HepG2 (cell line): ENCODE results near the gene DUSP9. TPM values are rescaled to one million over a fixed set of nuclear protein-coding genes. Genes with fewer than 3 reads are reported as not detected.

Experiments
- ATAC-seq: fragments of 200-7000 bp; cut with Tn5 transposase; 3 replicates; pipeline ENCODE4 v1.9.1; 2020; ENCODE audit warnings: mild to moderate bottlenecking, moderate library complexity
- BruUV-seq: library from RNA; stranded (reverse); fragments of 400-500 nt; replicated peaks from 2 replicates; lab custom pipeline; 2021; lab: Mats Ljungman, UMichigan
- CTCF ChIA-PET: fragments of 300-600 bp; formaldehyde crosslinking; extraction: SDS; loops from one replicate; lab custom pipeline; 2021; ENCODE audit warnings: low total read pairs, inconsistent platforms, low intra/inter-chr PET ratio; lab: Yijun Ruan, JAX
- POLR2A ChIA-PET: fragments of 350-600 bp; sonication (Branson Sonifier 250); formaldehyde crosslinking; loops from one replicate; lab custom pipeline; 2020; ENCODE audit warnings: antibody characterized with exemption, inconsistent platforms; lab: Yijun Ruan, JAX
- DNase-seq: peaks from one replicate; pipeline ENCODE4 v3.0.0-alpha.2; 2015; ENCODE audit warnings: low spot score
- FAIRE-seq: peaks from 3 replicates; lab custom pipeline; 2011; peaks lifted over from hg19 to GRCh38; lab: Jason Lieb, UNC
- H2AFZ ChIP-seq: one replicate; pipeline ENCODE4 v1.6.1; 2011; ENCODE audit warnings: low read length, inconsistent platforms
- H3K27ac ChIP-seq: fragments of 300-600 bp; 3 replicates; pipeline ENCODE4 v1.8.0; 2011; ENCODE audit warnings: mixed run types, mild to moderate bottlenecking, mixed read lengths, low read length, inconsistent platforms; ENCODE audit not compliant: insufficient read depth; ENCODE audit errors: extremely low read length
- H3K27me3 ChIP-seq, 2 experiments: fragments of 200-600 bp in 1 of 2; 2 replicates in 1 of 2; 3 replicates in 1 of 2; pipeline versions ENCODE4 v1.6.0 to v1.8.0; 2011; ENCODE audit warnings: low read length in 2 of 2, mild to moderate bottlenecking in 2 of 2, moderate library complexity in 2 of 2, inconsistent platforms in 1 of 2; ENCODE audit not compliant: insufficient read depth in 2 of 2, control insufficient read depth in 1 of 2
- H3K36me3 ChIP-seq, 2 experiments: fragments of 200-600 bp in 1 of 2; replicated peaks in 1 of 2; 2 replicates in 1 of 2; 3 replicates in 1 of 2; pipeline versions ENCODE4 v1.5.1 to v1.8.0; 2011; ENCODE audit warnings: low read length in 2 of 2, inconsistent platforms in 1 of 2; ENCODE audit not compliant: insufficient read depth in 2 of 2, control insufficient read depth in 1 of 2
- H3K4me1 ChIP-seq: 2 replicates; pipeline ENCODE4 v1.5.1; 2012; ENCODE audit warnings: low read length, inconsistent platforms; ENCODE audit not compliant: insufficient read depth
- H3K4me2 ChIP-seq: 2 replicates; pipeline ENCODE4 v1.6.0; 2011; ENCODE audit warnings: low read depth, low read length, inconsistent platforms
- H3K4me3 ChIP-seq, 3 experiments: fragments of 200-600 bp in 1 of 3; sonication (generic), shearing (Covaris generic) in 1 of 3; replicated peaks in 1 of 3; 2 replicates each; pipeline ENCODE4 v1.5.1; 2011 to 2016; ENCODE audit warnings: low read length in 3 of 3, inconsistent platforms in 2 of 3, low read depth in 2 of 3, mild to moderate bottlenecking in 2 of 3, control low read depth in 1 of 3, mixed read lengths in 1 of 3; ENCODE audit not compliant: insufficient read depth in 1 of 3
- H3K79me2 ChIP-seq: one replicate; pipeline ENCODE4 v1.6.1; 2011; ENCODE audit warnings: low read length, inconsistent platforms; ENCODE audit not compliant: insufficient read depth
- H3K9ac ChIP-seq: 2 replicates; pipeline ENCODE4 v1.6.0; 2011; ENCODE audit warnings: mild to moderate bottlenecking, low read depth, low read length, inconsistent platforms; ENCODE audit not compliant: insufficient read depth
- H3K9me3 ChIP-seq: 2 replicates; pipeline ENCODE4 v1.5.1; 2012; ENCODE audit warnings: mild to moderate bottlenecking, low read length
- H4K20me1 ChIP-seq: 2 replicates; pipeline ENCODE4 v1.6.0; 2011; ENCODE audit warnings: inconsistent platforms, mild to moderate bottlenecking, low read length, moderate library complexity; ENCODE audit not compliant: insufficient read depth
- BHLHE40 ChIP-seq: IDR thresholded peaks from 2 replicates; pipeline ENCODE4 v1.6.1; 2011; ENCODE audit warnings: low read length, improper control_type of control experiment
- CBX2 ChIP-seq, 2 experiments: fragments of 200-600 bp in 1 of 2; sonication (generic); formaldehyde crosslinking in 1 of 2; IDR thresholded peaks; 2 replicates each; pipeline versions ENCODE4 v1.7.0 to v1.8.1; 2018 to 2022; ENCODE audit warnings: low read depth in 2 of 2, low read length in 1 of 2, mild to moderate bottlenecking in 1 of 2, missing genetic modification reagents in 1 of 2
- FOXK1 ChIP-seq: sonication (generic); formaldehyde crosslinking; IDR thresholded peaks from 2 replicates; pipeline ENCODE4 v1.4.0; 2020; ENCODE audit warnings: low read depth, missing genetic modification reagents, borderline replicate concordance
- HNRNPH1 ChIP-seq: fragments of 200-400 bp; formaldehyde crosslinking; optimal IDR thresholded peaks from 2 replicates; pipeline ENCODE3; 2017; ENCODE audit warnings: mild to moderate bottlenecking, low read depth, low read length
- PAF1 ChIP-seq: IDR thresholded peaks from 2 replicates; pipeline ENCODE4 v1.6.1; 2016; ENCODE audit warnings: missing genetic modification reagents, missing compliant biosample characterization
- ZBTB42 ChIP-seq: sonication (generic); formaldehyde crosslinking; IDR thresholded peaks from 2 replicates; pipeline ENCODE4 v1.5.0; 2020; ENCODE audit warnings: mild to moderate bottlenecking, missing genetic modification reagents
- ZNF510 ChIP-seq: sonication (generic); formaldehyde crosslinking; IDR thresholded peaks from 2 replicates; pipeline ENCODE4 v1.4.0; 2020; ENCODE audit warnings: low read depth, mild to moderate bottlenecking, missing genetic modification reagents
- WGBS: methylation state at CpG from one replicate; pipeline ENCODE4 v1.1.6; 2017; ENCODE audit warnings: low lambda C conversion rate; 5-methylcytosine and 5-hydroxymethylcytosine counted together
- in situ Hi-C: cut with HindIII; loops from 2 replicates; pipeline ENCODE4 v1.10.0; 2017; ENCODE audit warnings: low pct_unique_long_range_greater_than_20kb; ENCODE audit not compliant: extremely low pct_ligation_motif_present
- intact Hi-C: fragments of 100-400 bp; cut with micrococcal nuclease; formaldehyde crosslinking; loops from one replicate; pipeline ENCODE4 v1.10.0; 2022; ENCODE audit not compliant: unreplicated experiment
- polyA plus RNA-seq, 8 experiments: library from polyadenylated mRNA; depleted of rRNA in 3 of 8; stranded (reverse) in 7 of 8; unstranded in 1 of 8; fragments of >200 nt; fragmentation: Illumina TruSeq in 4 of 8; extraction: Trizol in 4 of 8; gene quantifications; 2 replicates each; pipeline versions ENCODE4 v1.2.1 to v1.2.3, GENCODE V29; 2011 to 2016; ENCODE audit warnings: low read depth in 4 of 8, missing spikeins in 1 of 8, mixed read lengths in 1 of 8; ENCODE audit not compliant: insufficient read depth in 1 of 8
- total RNA-seq, 5 experiments: library from RNA; depleted of rRNA; stranded (reverse); fragments of >200 nt; fragmentation: Illumina TruSeq; extraction: Trizol; gene quantifications; 2 replicates each; pipeline ENCODE4 v1.2.3, GENCODE V29; 2016; ENCODE audit warnings: low read depth in 1 of 5
- TF ChIP-seq, protein P1 (sequence below): sonication (generic); formaldehyde crosslinking; IDR thresholded peaks from 2 replicates; pipeline ENCODE4 v1.5.1; 2020; ENCODE audit warnings: mild to moderate bottlenecking, missing genetic modification reagents, moderate library complexity
- TF ChIP-seq, protein P2 (sequence below): sonication (generic); formaldehyde crosslinking; IDR thresholded peaks from 2 replicates; pipeline ENCODE4 v1.5.0; 2020; ENCODE audit warnings: mild to moderate bottlenecking, missing genetic modification reagents, moderate library complexity
- TF ChIP-seq, protein P3 (sequence below): sonication (generic); formaldehyde crosslinking; IDR thresholded peaks from 2 replicates; pipeline ENCODE4 v1.4.0; 2020; ENCODE audit warnings: missing genetic modification reagents

Gene DUSP9
- total and polyA plus RNA-seq, 2 of the 13 experiments (the other 11 are each of a cell fraction or from before 2014, with no cell fraction given) = 235 to 435 TPM

DNA sequence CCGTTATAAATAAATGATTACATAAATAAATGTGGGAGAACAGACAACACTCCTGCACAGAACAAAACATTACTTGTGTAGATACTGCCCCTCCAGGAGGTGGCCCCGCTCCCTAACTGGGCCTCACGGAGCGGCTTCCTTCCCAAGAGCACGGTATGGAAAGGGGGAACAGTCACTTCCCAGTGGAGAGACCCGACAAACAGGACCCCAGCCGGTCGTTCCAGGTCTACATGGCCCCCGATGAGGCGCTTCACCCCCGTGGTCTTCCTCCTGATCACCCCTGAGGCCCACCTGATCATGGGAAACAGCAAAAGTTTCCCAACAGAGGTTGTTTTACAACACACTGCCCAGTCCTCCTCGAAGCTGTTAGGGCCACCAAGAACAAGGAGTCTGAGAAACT, 34.2 kb downstream of the DUSP9 start:
- ATAC-seq (no peak), FAIRE-seq (no peak), DNase-seq (no peak)
- peak overlapping the region; percentile 27; the same call in 1 of the 2 replicates for H3K4me2 ChIP-seq
- H3K36me3 ChIP-seq = no peaks in the 10 kb centered on the region
- no peaks in the 10 kb centered on the region for H3K9me3 ChIP-seq
- WGBS = 56% methylated on average over 4 of the region's 12 CpGs
- in situ Hi-C loops = no loop called here
- H3K4me1 ChIP-seq = peaks cover 46% of the 10 kb centered on the region
- intact Hi-C loops = no loop called here
- ChIA-PET POLR2A (no interaction called here), CTCF (no interaction called here)
- no peak overlapping the region for H3K27ac ChIP-seq
- no TSS peak for BruUV-seq
- H3K9ac ChIP-seq = no peak overlapping the region
- no peak overlapping the region for H3K4me3 ChIP-seq
- no peaks in the 10 kb centered on the region for H3K27me3 ChIP-seq
- H4K20me1 ChIP-seq = no peaks in the 10 kb centered on the region
- peaks cover 6% of the 10 kb centered on the region for H3K79me2 ChIP-seq
- TF ChIP-seq ZNF510 = no peak
- no peak for TF ChIP-seq BHLHE40
- TF ChIP-seq FOXK1 = no peak
- TF ChIP-seq, protein P1, sequence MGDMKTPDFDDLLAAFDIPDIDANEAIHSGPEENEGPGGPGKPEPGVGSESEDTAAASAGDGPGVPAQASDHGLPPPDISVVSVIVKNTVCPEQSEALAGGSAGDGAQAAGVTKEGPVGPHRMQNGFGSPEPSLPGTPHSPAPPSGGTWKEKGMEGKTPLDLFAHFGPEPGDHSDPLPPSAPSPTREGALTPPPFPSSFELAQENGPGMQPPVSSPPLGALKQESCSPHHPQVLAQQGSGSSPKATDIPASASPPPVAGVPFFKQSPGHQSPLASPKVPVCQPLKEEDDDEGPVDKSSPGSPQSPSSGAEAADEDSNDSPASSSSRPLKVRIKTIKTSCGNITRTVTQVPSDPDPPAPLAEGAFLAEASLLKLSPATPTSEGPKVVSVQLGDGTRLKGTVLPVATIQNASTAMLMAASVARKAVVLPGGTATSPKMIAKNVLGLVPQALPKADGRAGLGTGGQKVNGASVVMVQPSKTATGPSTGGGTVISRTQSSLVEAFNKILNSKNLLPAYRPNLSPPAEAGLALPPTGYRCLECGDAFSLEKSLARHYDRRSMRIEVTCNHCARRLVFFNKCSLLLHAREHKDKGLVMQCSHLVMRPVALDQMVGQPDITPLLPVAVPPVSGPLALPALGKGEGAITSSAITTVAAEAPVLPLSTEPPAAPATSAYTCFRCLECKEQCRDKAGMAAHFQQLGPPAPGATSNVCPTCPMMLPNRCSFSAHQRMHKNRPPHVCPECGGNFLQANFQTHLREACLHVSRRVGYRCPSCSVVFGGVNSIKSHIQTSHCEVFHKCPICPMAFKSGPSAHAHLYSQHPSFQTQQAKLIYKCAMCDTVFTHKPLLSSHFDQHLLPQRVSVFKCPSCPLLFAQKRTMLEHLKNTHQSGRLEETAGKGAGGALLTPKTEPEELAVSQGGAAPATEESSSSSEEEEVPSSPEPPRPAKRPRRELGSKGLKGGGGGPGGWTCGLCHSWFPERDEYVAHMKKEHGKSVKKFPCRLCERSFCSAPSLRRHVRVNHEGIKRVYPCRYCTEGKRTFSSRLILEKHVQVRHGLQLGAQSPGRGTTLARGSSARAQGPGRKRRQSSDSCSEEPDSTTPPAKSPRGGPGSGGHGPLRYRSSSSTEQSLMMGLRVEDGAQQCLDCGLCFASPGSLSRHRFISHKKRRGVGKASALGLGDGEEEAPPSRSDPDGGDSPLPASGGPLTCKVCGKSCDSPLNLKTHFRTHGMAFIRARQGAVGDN = peak; percentile 39
- no peak for TF ChIP-seq CBX2 (IDR thresholded peaks at IDR 0.05; ENCODE audit: low read depth, low read length)
- no peak for TF ChIP-seq CBX2 (CRISPR knock-in tag; IDR thresholded peaks at IDR 0.05; ENCODE audit: low read depth)
- no peak for TF ChIP-seq PAF1 (CRISPR knock-in tag)
- TF ChIP-seq HNRNPH1 = no peak
- TF ChIP-seq, protein P2, sequence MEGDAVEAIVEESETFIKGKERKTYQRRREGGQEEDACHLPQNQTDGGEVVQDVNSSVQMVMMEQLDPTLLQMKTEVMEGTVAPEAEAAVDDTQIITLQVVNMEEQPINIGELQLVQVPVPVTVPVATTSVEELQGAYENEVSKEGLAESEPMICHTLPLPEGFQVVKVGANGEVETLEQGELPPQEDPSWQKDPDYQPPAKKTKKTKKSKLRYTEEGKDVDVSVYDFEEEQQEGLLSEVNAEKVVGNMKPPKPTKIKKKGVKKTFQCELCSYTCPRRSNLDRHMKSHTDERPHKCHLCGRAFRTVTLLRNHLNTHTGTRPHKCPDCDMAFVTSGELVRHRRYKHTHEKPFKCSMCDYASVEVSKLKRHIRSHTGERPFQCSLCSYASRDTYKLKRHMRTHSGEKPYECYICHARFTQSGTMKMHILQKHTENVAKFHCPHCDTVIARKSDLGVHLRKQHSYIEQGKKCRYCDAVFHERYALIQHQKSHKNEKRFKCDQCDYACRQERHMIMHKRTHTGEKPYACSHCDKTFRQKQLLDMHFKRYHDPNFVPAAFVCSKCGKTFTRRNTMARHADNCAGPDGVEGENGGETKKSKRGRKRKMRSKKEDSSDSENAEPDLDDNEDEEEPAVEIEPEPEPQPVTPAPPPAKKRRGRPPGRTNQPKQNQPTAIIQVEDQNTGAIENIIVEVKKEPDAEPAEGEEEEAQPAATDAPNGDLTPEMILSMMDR (CRISPR knock-in tag) = peak; percentile 15; the same call in 1 of the 2 replicates
- TF ChIP-seq, protein P3, sequence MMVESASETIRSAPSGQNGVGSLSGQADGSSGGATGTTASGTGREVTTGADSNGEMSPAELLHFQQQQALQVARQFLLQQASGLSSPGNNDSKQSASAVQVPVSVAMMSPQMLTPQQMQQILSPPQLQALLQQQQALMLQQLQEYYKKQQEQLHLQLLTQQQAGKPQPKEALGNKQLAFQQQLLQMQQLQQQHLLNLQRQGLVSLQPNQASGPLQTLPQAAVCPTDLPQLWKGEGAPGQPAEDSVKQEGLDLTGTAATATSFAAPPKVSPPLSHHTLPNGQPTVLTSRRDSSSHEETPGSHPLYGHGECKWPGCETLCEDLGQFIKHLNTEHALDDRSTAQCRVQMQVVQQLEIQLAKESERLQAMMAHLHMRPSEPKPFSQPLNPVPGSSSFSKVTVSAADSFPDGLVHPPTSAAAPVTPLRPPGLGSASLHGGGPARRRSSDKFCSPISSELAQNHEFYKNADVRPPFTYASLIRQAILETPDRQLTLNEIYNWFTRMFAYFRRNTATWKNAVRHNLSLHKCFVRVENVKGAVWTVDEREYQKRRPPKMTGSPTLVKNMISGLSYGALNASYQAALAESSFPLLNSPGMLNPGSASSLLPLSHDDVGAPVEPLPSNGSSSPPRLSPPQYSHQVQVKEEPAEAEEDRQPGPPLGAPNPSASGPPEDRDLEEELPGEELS (CRISPR knock-in tag) = no peak
- no peak for TF ChIP-seq ZBTB42 (CRISPR knock-in tag)
- no peak overlapping the region for H2AFZ ChIP-seq
